HT-29 (cell line): ENCODE results near the gene TRIM45. TPM values are rescaled to one million over a fixed set of nuclear protein-coding genes. Genes with fewer than 3 reads are reported as not detected.
"Not testable (repeated sequence)": the region's sequence is repeated elsewhere in the genome, so short reads cannot be mapped to it uniquely, and the experiment has no call there.

Source experiments
- DNase-seq: peaks from one replicate; pipeline ENCODE4 v3.0.0-alpha.2; 2015; ENCODE audit warnings: low spot score
- total RNA-seq: library from RNA; depleted of rRNA; stranded (reverse); fragments of >200 nt; shearing (Covaris generic); gene quantifications from 2 replicates; pipeline ENCODE4 v1.2.3, GENCODE V29; 2014; rRNA removed

The TRIM45 gene, protein sequence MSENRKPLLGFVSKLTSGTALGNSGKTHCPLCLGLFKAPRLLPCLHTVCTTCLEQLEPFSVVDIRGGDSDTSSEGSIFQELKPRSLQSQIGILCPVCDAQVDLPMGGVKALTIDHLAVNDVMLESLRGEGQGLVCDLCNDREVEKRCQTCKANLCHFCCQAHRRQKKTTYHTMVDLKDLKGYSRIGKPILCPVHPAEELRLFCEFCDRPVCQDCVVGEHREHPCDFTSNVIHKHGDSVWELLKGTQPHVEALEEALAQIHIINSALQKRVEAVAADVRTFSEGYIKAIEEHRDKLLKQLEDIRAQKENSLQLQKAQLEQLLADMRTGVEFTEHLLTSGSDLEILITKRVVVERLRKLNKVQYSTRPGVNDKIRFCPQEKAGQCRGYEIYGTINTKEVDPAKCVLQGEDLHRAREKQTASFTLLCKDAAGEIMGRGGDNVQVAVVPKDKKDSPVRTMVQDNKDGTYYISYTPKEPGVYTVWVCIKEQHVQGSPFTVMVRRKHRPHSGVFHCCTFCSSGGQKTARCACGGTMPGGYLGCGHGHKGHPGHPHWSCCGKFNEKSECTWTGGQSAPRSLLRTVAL
- total RNA-seq, result 0.94 and 1.5 TPM in 2 replicates

DNA sequence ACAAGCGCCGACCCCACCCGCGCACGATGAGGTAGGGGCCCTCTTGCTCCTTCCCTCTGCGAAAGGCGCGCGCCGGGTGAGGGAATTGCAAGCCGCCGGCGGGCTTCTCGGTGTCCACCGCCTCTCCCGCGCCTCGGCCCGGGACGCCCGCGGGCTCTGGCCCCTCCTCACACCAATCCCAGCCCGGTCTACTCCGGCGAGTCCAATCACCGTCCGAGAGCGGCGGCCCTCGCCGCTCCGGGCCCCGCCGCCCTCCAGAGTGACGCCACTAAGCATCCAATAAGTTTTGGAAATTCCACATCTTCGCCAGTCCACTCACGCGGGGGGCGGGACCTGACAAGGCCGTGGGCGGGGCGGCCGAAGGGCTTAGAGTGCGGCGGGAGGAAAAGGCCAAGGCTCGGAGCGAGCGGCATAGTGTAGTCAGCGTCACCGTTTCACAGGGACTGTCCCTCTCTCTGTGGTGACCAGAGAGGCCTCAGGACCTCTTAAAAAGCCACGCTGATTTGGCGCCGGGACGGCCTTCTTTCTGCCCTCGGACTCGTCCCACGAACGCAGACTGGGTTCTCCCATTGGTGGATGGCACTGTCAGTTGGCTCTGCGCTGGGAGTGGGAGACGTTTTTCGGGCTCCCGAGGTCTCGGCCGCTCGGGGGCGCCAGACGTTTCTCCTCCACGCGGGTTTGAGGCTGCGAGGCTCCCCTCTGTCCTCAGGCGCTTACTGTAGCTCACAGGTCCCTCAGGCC is at the start of gene TRIM45:
TRIM45 (minus strand) TSS at position 161 of the 741 bp plus-strand sequence. CDS start 548 bp downstream, outside the sequence.
- peak; percentile 96 for DNase-seq

DNA sequence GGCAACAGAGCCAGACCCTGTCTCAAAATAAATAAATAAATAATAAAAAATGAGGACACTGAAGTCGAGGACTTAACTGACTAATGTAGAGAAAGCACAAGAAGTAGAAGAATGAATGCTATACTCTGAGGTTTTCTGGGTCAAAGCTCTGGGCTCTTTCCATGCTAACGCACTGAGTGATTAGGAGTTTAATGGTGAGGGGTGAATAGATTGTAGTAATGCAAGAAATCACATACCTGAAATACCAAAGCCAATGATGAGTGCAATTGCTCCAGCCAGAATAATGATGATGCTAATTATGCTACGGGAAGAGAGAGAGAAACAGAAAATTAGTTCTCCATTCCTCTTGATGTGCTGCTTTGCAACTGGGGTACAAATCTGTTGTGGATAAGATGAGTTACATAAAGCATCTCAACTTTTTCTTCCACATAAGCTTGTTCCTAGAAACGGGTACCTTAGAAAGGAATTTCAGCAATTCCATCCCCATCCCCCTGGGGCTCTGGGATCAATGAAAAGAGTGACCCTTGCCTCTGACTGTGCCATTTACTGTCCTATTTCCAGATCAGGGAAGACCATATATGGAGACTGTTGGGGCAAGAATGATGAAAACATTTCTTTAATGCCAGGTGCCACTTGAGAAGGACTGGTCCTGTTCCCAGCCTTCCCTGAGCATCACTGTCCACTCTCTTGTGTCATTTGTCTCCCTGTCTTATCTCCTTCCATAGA is 48.5 kb upstream of the TRIM45 start:
- DNase-seq, result no peak

DNA sequence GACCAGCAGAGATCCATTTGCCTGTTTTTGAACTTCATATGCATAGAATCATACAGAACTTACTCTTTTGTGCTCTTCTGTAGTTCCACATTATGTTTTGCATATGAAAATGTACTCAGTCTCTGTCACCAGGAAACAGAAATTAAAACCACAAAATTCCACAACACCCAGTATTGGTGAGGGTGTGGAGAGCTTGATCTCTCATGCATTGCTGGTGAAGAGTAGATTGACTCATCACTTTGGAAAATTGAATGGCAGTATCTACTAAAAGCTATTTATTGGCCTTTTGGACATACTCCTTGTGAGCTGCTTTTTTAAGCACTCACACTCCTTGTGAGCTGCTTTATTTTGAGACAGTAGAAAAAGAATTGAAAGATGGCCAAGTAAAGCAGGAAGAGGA is 45.9 kb upstream of the TRIM45 start:
- no peak for DNase-seq

DNA sequence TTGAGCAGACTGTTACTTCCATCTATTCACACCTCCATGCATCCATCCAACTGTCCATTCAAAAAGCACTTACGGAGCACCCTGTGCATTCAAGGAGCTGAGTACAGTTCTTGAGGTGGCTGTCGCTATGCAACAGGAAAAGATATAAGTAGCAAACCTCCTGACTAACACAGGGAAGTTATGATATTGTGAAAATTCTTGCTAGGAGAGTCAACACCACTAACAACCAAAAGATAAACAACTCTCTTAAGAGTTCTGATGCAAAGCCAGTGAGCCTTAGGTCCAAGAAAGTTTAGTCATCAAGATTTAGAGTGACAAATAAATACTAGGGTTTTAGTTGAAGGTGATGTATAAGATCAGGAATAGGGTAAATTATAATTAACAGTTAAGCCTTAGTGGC is 44.5 kb upstream of the TRIM45 start:
- DNase-seq, result no peak

DNA sequence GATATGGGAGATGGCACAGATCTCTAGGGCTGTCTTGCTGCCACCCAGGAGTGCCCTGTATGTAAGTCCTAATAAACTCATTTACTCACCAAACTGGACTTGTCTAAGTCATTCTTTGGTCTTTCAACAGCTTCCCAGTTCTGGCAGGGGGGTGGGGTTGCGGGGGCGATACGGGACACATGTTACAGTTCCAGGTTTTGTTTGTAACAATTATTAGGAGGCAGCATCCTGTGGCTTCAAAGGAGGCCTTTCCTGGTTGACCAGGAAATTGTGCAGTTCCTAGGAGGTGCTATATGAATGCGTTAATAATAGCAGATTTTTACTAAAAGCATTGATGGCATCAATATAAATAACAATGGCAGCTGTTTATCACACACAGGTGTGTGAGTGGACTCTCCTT is 42.7 kb upstream of the TRIM45 start:
- no peak for DNase-seq

DNA sequence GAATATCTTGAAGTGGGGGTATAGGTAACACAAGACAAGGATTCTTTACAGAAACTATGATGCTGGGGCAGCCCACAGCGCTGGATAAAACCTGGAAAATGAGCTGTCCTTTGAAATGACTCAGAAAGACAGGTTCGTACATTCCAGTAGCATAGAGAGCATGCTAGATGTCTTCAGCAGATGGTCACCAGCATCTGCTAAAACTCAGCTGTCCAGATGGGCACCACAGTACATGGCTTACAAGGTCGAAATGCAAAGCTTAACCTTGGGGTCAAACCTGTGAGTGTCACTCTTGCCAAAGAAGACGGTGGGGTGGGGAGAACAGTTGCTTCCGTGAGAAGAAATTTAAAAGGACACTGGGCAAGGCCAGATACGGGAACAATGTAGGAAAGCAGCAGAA is 41.3 kb upstream of the TRIM45 start:
- no peak for DNase-seq

DNA sequence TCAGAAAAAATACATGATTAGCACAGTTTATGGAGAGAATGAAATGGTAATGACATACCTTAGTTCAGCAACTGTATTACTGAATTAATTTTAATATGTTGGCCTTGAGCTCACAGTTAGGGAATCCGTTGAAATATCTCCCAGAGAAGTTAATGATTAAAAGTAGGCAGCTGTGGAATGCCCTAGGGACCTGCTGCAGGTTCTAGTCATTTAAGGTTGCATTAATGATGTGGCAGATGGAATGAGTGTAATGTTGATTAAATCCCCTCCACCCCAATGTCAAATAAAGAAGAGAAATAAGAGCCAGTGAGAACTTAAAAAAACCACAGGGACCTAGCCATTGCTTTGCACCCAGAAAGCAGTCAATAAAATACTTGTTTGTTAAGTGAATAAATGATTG is 40.3 kb upstream of the TRIM45 start:
- DNase-seq, result peak; percentile 50

DNA sequence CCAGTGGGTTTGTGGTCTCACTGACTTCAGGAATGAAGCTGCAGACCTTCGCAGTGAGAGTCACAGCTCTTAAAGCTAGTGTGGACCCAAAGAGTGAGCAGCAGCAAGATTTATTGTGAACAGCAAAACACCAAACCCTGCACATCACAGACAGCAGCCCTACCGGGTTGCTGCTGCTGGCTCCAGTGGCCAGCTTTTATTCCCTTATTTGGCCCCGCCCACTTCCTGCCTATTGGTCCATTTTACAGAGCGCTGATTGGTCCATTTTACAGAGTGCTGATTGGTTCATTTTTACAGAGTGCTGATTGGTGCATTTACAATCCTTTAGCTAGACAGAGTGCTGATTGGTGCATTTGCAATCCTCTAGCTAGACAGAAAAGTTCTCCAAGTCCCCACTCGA is 29.8 kb upstream of the TRIM45 start:
- not testable (repeated sequence) for DNase-seq

DNA sequence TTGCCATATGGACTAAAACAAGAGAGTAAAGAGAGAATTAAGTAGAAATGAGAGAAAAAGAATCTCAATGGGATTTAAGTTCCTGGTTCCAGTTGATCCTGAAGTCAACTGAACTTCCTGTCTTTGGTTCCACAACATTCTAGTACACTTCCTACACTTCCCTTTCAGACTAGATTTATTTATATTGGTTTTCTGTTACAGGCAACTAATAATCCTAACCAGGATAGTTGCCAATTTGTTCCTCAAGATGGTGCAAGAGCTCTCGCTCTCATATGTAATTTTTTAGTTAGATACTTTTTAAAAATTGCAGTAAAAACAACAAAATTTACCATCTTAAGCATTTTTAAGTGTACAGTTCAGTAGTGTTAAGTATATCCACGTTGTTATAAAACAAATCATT is 28.8 kb upstream of the TRIM45 start:
- DNase-seq, result no peak

DNA sequence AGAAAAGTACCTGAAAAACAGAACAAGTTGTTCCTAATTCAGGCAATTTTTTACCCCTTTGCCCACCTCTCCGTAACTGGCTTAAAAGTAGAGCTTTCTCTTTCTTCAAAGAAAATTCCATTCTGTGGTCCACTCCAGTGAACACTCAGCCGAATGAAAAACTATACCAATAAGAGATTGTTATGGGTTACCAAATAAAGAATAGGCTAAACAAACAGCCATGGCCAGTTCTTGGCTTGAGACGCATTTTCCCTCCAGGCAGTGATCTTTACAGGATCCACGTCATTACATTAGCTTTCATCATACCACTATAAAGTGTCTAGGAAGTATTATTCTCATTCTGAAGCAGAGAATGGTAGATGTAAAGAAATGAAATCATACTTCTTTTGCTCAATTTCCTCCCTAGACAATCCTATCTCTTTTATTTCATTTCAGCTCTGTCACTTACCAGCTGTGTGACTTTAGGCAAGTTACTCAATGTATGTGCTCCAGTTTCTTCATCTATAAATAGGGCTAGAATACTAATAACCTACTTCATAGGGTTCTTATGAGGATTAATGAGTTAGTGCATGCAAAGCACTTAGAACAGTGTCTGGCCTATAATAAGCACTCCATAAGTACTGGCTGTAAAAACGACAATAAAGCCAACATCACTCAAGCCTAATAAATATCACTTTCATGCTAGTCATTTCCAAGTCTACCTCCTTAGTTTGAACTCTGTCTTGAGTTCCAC is 26.5 kb upstream of the TRIM45 start:
- DNase-seq, result no peak

DNA sequence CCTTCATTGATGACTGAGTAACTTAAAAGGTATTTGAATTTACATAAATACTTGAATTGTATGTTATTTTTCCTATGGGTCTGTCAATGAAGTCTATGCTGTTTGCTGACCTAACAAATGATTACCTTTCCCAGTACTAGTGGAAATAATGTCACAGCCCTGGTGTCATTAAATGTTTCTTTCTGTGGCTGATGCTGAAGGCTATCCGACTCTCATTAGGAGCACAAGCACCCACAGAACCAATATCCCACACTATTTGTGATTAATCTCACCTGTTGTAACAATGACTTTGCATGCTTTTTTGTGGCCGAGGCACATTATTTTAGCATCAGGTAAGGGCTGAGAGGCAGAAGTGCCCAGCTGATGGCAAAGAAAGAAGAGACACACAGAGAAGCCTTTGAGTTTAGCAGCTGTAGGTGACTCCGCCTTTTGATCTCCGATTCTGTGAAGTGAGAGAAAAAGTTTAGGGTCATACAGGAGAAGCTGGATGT is 25.8 kb upstream of the TRIM45 start:
- DNase-seq, result no peak

DNA sequence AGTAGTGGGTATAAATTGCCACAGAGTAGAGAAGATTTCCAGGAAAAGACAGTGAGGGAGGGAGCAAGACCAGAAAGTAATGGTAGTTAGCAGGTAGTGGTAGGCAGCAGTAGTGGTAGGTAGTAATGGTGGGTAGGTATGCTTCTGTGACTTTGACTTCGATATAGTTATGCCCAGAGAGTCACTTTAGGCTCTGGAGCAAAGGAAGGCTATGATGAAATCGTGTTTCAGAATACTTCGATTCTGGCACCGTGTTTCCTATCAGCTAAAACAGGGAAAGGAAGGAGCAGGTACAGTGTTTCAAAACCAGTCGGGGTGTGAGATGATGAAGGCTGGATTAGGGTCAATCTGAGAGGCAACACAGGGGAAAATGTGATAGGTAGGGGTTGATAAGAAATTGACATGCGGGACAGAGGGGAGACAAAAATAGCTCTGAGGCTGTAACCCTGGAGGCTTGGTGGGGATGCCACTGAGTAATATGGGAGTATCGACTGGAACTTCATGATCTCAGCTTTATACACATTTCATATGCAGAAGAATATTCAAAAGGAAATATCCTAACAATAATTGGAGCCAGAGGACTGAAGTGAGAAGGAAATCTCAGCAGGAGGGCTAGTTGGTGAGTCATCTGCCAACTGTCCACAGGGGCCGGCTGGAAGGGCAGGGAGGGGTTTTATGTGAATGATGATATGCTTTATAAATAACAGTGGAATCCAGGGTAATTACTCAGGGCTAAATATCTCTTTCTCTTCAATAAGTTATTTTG is 25.2 kb upstream of the TRIM45 start:
- DNase-seq, result peak; percentile 28

DNA sequence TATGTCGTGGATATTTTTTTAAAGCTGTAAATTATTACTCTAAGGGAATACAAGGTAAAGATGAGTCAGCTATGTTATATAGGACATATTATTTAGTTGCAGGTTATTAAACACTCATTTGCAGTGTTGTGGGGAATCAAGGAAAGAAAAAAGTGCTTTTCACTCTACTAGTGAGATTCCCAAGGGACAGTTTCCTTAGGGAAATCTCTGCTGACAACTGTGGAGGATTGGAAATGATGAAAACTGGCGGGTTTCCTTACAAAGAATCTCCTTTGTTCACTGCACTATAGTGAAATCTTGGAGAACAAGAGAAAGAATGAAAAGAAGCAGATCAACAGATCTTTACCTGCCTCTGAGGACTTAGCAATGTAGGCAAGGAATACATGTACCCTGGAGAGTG is 24.5 kb upstream of the TRIM45 start:
- DNase-seq, result no peak

DNA sequence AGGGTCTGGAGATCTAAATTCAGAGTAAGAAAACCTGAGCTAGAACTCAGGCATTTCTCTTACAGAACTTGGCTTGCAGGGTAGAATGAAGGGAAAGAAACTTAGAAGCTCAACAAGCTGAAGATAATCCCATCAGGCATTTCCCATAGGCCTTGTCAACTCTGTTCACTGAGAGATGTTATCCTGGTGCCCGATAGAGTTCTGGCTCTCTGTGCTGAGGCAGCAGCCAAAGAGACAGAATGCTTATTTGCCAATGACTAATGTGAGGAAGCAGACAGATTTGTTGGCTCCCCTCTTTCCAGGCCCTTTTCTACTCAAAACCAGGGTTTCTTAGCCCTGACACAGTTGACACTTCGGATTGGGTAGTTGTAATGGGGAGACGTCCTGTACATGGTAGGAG is 22.3 kb upstream of the TRIM45 start:
- no peak for DNase-seq

DNA sequence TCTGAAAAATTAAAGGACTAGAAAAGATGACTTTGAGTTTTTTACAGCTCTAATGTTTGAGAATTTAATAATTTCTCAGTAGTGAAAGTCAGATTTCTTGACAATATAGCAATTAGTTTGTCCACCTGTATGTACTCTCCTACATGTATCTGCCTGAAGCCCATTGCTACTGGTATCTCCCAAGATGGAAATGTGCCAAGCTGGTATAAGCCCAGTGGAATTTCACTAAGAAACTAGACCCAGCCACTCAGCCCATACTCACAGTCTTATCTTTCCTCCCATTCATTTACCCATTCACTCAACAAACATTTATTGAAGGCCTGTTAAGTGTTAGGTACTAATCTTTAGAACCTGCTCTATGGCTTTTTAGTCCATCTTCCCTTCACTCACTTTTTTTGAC is 21.6 kb upstream of the TRIM45 start:
- DNase-seq, result no peak

DNA sequence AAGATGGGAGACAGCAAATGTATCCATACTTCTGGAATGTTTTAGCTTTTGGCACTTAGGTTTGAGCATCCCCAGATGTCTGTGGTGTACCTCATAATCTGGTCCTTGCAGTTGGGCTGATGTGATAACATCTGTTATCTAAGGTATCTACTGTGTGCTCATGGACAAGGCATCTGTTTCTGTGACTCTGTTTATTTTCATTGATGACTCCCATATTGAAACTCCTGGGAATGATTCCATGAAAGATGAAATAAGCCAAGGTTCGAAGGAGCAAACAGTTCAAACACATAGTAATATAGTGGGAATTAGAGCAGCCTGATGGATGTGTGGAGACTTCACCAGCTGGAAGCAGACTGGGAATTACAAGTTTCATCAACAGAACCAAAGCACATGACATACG is 20.7 kb upstream of the TRIM45 start:
- no peak for DNase-seq

DNA sequence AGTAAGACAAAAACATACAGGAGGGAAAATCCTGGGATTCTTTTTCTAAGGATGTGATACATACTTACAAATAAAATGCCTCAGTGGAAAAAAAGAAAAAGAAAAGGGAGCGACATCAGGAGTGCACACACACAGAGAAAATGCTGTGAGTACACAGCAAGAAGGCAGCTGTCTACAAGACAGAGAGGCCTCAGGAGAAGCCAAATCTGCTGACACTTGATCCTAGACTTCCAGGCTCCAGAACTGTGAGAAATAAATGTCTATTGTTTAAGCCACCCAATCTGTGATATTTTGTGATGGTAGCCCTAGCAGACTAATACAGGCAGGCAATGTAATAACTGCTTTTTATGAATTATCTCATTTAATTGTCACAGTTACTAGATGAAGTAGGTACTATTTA is 17.0 kb upstream of the TRIM45 start:
- no peak for DNase-seq

DNA sequence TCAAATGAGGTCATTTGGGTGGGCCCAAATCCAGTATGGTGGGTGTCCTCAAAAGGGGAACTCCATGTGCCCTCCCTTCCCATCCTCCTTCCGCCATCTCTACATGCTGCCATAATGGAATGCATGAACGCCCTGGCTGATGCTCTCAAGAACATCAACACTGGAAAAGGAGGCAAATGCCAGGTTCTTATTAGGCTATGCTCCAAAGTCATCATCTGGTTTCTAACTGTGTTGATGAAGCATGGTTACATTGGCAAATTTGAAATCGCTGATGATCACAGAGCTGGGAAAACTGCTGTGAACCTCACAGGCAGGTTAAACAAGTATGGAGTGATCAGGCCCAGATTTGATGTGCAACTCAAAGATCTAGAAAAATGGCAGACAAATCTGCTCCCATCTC is 16.6 kb upstream of the TRIM45 start:
- DNase-seq, result no peak

DNA sequence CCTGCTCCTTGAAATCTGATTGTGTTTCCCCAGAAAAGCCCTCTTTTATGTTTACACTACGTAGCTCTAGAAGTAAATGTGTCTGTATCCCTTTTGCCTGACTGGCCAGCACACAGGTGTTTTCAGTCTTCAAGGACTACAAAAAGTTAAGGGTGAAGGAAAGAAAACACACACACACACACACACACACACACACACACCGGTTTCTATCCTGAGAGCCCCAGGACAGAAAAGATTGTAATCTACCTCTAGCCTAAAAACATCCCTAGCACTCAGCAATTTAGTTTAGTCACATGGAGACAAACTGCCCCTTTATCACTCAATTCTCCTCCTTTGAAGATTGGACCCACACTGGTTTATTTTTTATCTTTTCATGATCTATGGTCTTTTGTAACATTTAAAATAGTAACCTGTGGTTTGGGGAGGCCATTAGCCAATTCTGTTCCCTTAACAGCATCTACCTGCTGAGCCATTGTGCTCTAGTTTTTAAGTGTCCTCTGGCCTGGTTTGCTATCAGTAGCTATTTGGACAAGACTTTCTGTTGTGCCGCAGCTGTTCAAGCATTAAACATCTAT is 15.8 kb upstream of the TRIM45 start:
- DNase-seq, result no peak

DNA sequence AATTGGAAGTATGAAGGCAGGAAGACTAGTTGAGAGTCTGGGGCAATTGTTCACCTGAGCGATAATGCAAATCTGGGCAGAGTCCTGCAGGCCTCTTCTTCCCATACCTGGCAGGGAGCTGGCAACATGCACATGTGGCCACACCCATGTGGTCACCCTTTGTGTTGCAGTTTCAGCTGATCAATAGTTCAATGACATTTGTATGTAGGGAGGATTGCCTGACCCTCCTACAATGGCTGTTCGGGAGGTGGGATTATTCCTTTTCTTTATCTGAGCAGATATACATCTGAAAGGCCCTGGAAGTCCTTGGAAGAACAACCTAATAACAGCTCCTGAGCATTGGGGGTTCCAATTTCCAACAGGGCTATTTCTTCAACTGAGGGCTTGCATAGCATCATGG is 15.2 kb upstream of the TRIM45 start:
- no peak for DNase-seq
